Activated T-helper 1 cell treated with Interleukin-2 at 50 U/mL for 16 hours (primary cell): ENCODE data around the gene KIAA0319L.
"Not testable (repeated sequence)": the region's sequence is repeated elsewhere in the genome, so short reads cannot be mapped to it uniquely, and the experiment has no call there.

Experiments used
- DNase-seq: peaks from one replicate; pipeline ENCODE4 v3.0.0-alpha.2; 2020; ENCODE audit warnings: low read depth

KIAA0319L gene

DNA sequence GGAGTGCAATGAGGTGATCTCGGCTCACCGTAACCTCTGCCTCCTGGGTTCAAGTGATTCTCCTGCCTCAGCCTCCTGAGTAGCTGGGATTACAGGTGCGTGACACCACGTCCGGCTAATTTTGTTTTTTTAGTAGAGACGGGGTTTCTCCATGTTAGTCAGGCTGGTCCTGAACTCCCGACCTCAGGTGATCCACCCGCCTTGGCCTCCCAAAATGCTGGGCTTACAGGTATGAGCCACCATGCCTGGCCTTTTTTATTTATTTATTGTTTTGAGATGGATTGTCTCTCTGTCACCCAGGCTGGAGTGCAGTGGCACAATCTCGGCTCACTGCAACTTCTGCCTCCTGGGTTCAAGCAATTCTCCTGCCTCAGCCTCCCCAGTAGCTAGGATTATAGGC, 24.4 kb upstream of the KIAA0319L start:
- not testable (repeated sequence) for DNase-seq

- DNase-seq, result no peak
Measured at GRCh38 chr1:35580949-35581388, 23.8 kb upstream of the KIAA0319L start.

DNA sequence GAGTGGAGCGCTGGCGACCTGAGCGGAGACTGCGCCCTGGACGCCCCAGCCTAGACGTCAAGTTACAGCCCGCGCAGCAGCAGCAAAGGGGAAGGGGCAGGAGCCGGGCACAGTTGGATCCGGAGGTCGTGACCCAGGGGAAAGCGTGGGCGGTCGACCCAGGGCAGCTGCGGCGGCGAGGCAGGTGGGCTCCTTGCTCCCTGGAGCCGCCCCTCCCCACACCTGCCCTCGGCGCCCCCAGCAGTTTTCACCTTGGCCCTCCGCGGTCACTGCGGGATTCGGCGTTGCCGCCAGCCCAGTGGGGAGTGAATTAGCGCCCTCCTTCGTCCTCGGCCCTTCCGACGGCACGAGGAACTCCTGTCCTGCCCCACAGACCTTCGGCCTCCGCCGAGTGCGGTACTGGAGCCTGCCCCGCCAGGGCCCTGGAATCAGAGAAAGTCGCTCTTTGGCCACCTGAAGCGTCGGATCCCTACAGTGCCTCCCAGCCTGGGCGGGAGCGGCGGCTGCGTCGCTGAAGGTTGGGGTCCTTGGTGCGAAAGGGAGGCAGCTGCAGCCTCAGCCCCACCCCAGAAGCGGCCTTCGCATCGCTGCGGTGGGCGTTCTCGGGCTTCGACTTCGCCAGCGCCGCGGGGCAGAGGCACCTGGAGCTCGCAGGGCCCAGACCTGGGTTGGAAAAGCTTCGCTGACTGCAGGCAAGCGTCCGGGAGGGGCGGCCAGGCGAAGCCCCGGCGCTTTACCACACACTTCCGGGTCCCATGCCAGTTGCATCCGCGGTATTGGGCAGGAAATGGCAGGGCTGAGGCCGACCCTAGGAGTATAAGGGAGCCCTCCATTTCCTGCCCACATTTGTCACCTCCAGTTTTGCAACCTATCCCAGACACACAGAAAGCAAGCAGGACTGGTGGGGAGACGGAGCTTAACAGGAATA, 20.1 kb upstream of the KIAA0319L start:
- DNase-seq, result peak; percentile 55

DNA sequence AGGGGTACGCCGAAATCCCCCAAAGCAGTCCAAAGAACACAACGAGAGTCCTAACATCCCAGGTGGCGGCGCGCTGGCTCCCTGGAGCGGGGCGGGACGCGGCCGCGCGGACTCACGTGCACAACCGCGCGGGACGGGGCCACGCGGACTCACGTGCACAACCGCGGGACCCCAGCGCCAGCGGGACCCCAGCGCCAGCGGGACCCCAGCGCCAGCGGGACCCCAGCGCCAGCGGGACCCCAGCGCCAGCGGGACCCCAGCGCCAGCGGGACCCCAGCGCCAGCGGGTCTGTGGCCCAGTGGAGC, 19.5 kb upstream of the KIAA0319L start:
- not testable (repeated sequence) for DNase-seq

DNA sequence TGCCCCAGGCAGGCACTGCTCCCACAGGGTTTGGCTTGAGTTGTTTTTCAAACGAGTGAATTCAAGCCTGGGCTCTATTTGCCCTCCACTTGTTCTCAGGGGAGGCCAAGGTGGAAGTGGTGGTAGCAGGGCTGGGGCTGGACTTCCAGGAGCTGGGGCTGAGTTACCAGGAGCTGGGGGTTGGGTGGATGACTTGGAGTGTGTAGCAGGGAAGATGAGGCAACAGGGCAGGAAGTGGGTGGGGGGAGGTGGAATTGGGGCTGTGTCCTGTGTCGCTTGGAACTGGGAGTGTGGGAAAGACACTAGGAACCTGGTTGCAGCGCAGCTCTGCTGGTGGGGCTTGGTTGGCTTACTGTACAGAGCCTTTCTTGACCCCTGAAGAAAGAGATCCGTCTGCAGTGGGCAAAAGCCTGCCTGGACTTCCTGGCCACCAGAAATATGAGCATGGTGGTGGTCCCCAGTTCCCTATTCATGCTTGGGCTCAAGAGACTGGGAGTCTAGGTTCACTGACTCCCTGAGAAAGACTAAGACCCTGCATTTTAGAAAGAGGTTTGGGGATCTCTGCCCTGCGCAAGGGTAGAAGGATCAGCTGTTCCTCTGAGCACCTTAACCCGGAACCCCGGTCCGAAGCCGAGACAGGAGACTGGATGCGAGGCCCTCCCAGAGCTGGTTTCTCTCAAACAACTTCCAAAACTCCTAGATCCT, 19.0 kb upstream of the KIAA0319L start:
- DNase-seq, result no peak

GRCh38 chr1:35575416-35575958, 18.3 kb upstream of the KIAA0319L start:
- no peak for DNase-seq

- DNase-seq, result no peak
Measured at GRCh38 chr1:35574655-35575415, 17.6 kb upstream of the KIAA0319L start.

DNA sequence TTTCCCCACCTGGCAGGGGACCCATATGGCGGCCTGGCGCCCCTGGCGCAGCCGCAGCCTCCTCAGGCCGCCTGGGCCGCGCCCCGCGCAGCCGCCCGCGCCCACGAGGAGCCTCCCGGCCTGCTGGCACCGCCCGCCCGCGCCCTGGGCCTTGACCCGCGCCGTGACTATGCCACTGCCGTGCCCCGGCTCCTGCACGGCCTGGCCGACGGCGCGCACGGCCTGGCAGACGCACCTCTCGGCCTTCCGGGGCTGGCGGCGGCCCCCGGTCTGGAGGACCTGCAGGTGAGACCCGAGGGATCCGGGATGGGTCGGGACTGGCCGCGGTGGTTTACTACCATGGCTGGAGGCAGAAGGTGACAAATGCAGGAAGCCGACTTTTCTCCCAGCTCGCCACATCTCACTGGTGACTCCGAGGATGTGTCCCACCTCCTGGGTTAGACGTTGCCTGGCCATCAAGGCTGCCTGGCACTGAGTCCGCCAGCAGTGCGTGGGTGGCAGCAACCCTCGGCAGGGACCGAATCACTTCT, 17.0 kb upstream of the KIAA0319L start:
- DNase-seq, result no peak

GRCh38 chr1:35573198-35574124, 16.3 kb upstream of the KIAA0319L start, which contains the start of gene TFAP2E:
Gene TFAP2E, plus strand, starts transcription at chr1:35573314. Its CDS starts 264 bp downstream, at chr1:35573578.
- DNase-seq, result no peak

GRCh38 chr1:35572296-35572695, 15.1 kb upstream of the KIAA0319L start:
- DNase-seq, result no peak

GRCh38 chr1:35571263-35571662, 14.1 kb upstream of the KIAA0319L start:
- DNase-seq, result no peak

- DNase-seq, result no peak
Measured at GRCh38 chr1:35570589-35571137, 13.5 kb upstream of the KIAA0319L start.

GRCh38 chr1:35569936-35570335, 12.7 kb upstream of the KIAA0319L start:
- DNase-seq, result no peak

- DNase-seq, result peak; percentile 45
Measured at GRCh38 chr1:35568975-35569395, 11.8 kb upstream of the KIAA0319L start.

DNA sequence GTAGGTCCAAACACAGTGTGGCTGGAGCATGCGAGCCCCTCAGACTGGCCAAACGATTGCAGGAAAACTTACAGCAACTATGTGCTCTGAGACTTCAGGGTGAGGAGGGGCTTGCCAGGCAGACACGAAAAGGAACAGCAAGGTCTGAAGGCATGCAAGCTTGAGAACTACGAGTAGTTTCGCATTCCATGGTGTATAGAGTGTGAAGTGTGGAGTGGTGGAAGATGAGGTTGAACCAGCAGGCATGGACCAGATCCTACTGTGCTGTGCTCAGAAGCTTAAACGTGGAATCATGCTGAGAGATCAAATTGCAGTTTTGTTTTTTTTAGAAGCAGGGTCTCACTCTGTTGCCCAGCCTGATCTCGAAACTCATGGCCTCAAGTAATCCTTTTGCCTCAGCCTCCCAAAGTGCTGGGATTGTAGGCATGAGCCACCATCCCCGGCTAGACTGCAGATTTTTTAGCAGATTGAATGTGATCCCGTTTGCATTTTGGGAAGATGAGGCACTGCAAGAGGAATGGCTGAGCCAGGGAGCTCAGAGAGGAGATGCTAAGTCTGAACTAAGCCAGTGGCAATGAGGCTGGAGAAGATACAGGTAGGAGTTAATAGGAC, 10.8 kb upstream of the KIAA0319L start:
- DNase-seq, result no peak

GRCh38 chr1:35565742-35566133, 8.5 kb upstream of the KIAA0319L start:
- DNase-seq, result no peak

- no peak for DNase-seq
Measured at GRCh38 chr1:35564884-35565741, 7.9 kb upstream of the KIAA0319L start.

GRCh38 chr1:35564037-35564883, 7.1 kb upstream of the KIAA0319L start:
- peak; percentile 57 for DNase-seq
